Measurements from ENCODE around the gene DHRS12.

DHRS12 gene

DNA sequence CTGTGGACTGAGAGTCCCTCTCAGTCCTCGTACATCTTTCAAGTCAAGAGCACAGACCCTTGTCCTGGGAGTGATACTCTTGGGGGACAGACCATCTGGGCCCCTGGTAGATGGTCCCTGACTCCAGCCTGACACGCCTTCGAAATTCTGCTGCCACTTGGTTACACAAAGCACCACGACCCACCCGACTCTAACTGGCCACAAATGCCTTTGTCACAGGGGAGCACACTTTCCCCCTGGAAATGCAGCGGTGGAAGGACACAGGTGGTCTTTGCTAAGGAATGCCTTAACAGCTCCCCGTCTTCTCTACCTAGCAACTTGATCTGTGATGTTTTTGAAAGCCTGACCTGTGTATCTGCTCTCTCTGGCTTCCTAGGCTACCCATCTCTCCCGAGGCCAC, 13.8 kb upstream of the DHRS12 start:
- DNase-seq (ENCODE audit: extremely low read depth, insufficient read length) = no peak
- H3K36me3 ChIP-seq (ENCODE audit: control insufficient read depth, insufficient read depth, low read length) = no peaks in the 10 kb centered on the region
- no peak overlapping the region for H3K4me3 ChIP-seq (replicated peaks; ENCODE audit: low read depth, low read length)
- no peaks in the 10 kb centered on the region for H3K27me3 ChIP-seq (replicated peaks; ENCODE audit: control insufficient read depth, insufficient read depth, low read length)
- TF ChIP-seq, protein P1, sequence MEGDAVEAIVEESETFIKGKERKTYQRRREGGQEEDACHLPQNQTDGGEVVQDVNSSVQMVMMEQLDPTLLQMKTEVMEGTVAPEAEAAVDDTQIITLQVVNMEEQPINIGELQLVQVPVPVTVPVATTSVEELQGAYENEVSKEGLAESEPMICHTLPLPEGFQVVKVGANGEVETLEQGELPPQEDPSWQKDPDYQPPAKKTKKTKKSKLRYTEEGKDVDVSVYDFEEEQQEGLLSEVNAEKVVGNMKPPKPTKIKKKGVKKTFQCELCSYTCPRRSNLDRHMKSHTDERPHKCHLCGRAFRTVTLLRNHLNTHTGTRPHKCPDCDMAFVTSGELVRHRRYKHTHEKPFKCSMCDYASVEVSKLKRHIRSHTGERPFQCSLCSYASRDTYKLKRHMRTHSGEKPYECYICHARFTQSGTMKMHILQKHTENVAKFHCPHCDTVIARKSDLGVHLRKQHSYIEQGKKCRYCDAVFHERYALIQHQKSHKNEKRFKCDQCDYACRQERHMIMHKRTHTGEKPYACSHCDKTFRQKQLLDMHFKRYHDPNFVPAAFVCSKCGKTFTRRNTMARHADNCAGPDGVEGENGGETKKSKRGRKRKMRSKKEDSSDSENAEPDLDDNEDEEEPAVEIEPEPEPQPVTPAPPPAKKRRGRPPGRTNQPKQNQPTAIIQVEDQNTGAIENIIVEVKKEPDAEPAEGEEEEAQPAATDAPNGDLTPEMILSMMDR (IDR thresholded peaks at IDR 0.05; ENCODE audit: insufficient read depth, low read length, poor library complexity, severe bottlenecking) = no peak

DNA sequence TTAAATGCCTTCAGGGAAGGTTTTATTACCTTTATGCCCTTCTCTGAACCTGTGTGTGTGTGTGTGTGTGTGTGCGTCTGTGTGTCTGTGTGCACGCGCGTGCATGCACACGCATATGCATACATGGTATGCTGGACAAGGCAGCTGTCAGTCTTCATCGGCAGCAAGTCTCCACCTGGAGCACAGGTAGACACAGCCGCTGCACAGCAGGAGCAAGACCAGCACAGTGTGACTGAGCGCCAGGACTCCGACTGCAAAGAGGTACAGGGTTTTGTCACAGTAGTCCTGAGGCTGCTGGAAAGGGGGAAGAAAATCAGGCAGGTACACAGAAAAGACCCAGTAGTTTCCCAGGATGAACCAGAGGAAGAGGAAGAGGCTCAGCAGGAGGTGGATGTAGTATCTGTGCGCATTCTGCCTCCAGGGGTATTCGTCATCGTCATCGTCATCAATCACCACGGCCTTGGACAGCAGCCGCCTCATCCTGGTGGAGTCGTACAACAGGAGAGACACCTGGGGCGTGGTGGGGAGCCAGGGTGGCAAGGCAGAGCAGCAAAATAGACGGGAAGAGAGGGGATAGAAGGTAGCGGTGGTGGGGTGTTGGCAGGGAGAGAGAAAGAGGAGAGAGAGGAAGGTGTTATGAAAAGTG, 12.8 kb upstream of the DHRS12 start:
- no peaks in the 10 kb centered on the region for H3K27me3 ChIP-seq (replicated peaks; ENCODE audit: control insufficient read depth, insufficient read depth, low read length)
- no peak for DNase-seq (ENCODE audit: extremely low read depth, insufficient read length)

DNA sequence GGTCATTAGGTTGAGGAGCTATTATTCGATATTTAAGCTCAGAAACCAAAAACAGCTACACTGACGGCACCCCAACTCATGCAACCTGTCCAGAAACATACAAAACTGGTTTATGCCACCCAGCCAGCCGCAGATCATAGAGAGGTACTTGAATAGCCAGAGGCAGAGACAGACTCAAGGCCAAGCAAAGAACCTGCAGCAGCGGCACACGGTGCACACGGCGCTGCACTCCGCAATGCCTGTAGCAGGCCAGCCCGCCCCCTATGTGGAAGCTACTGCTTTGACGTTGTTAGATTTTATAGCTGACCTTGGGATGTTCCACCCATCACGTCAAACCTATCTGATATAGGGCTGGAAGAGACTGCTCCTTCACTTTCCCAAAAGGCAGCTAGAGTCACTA, 11.9 kb upstream of the DHRS12 start:
- Histone ChIP-seq H3K27me3 (replicated peaks; ENCODE audit: control insufficient read depth, insufficient read depth, low read length) (no peaks in the 10 kb centered on the region), H3K36me3 (ENCODE audit: control insufficient read depth, insufficient read depth, low read length) (no peaks in the 10 kb centered on the region), H3K4me3 (replicated peaks; ENCODE audit: low read depth, low read length) (no peak overlapping the region)
- TF ChIP-seq, protein P1 (IDR thresholded peaks at IDR 0.05; ENCODE audit: insufficient read depth, low read length, poor library complexity, severe bottlenecking) = no peak
- DNase-seq (ENCODE audit: extremely low read depth, insufficient read length) = no peak

More for the DNA sequence above, 12.8 kb upstream of the DHRS12 start:
- no peak overlapping the region for H3K4me3 ChIP-seq (replicated peaks; ENCODE audit: low read depth, low read length)
- TF ChIP-seq, protein P1 (IDR thresholded peaks at IDR 0.05; ENCODE audit: insufficient read depth, low read length, poor library complexity, severe bottlenecking) = no peak
- no peaks in the 10 kb centered on the region for H3K36me3 ChIP-seq (ENCODE audit: control insufficient read depth, insufficient read depth, low read length)

DNA sequence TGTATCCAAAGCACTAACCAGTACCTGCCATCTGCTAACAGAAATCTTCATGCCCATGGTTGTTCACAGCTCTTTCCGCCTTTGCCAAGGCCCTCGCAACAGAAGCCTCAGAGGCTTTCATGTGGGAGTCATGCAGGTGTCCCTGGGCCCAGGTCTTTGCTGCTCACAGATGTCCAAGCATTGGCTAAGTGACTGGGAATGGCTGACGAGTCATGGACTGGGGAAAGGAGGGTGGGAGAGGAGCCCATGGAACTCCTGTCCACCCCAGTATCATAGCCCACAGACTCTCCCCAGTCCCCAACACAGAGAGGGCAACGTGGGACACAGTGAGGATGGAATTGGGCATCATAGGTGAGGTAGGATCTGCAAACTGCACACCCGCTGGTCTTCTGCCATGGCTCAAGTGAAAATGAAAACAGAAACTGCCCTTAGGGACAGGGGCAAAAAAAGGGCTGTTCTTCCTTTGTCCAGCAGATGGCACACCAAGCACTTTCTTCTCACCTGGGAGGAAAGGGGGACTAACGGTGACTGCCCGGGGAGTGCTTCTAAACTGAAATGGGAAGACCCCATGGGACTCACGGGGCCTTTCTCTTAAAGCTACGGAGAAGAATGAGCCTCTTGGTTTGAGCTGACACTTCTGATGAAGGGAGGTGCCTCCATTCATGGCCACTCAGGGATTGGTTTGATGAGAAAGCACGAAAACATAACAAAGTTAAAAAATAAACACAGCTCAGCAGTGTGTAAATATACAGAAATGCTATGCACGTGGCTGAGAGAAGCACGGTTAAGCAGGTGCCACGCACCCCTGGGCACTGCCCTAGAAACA, 11.1 kb upstream of the DHRS12 start:
- H3K27me3 ChIP-seq (replicated peaks; ENCODE audit: control insufficient read depth, insufficient read depth, low read length) = no peaks in the 10 kb centered on the region
- TF ChIP-seq, protein P1 (IDR thresholded peaks at IDR 0.05; ENCODE audit: insufficient read depth, low read length, poor library complexity, severe bottlenecking) = peak; percentile 86
- DNase-seq (ENCODE audit: extremely low read depth, insufficient read length) = peak; percentile 58
- H3K36me3 ChIP-seq (ENCODE audit: control insufficient read depth, insufficient read depth, low read length) = no peaks in the 10 kb centered on the region
- H3K4me3 ChIP-seq (replicated peaks; ENCODE audit: low read depth, low read length) = no peak overlapping the region; the same call in 1 of the 2 replicates

DNA sequence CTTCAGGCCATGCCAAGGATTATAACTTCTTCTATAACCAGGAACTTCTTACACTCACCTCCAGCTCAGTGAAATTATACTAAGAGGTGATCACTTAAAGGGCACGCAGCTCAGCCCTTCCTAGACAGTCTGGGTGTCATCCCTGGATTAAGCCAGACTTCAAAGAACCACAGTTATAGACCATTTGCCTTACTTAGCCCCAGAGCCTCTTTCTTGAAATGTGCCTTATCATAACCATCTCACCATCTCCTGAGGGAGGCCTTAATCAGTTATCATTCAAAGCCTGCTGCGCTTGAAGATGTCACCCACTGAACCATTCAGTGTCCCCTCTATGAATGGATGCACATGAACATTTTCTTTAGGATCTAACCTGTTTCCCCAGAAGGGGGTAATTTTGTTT, 10.1 kb upstream of the DHRS12 start:
- Histone ChIP-seq H3K36me3 (ENCODE audit: control insufficient read depth, insufficient read depth, low read length) (no peaks in the 10 kb centered on the region), H3K4me3 (replicated peaks; ENCODE audit: low read depth, low read length) (no peak overlapping the region), H3K27me3 (replicated peaks; ENCODE audit: control insufficient read depth, insufficient read depth, low read length) (no peaks in the 10 kb centered on the region)
- TF ChIP-seq, protein P1 (IDR thresholded peaks at IDR 0.05; ENCODE audit: insufficient read depth, low read length, poor library complexity, severe bottlenecking) = no peak
- no peak for DNase-seq (ENCODE audit: extremely low read depth, insufficient read length)
